ENCODE data around the gene VKORC1.
"Not testable (repeated sequence)": the region's sequence is repeated elsewhere in the genome, so short reads cannot be mapped to it uniquely, and the experiment has no call there.

VKORC1 gene

GRCh38 chr16:31107465-31107867 lies 12.9 kb upstream of the VKORC1 start:
- DNase-seq (ENCODE audit: low read depth, low spot score) = no peak

GRCh38 chr16:31106509-31107464 lies 12.2 kb upstream of the VKORC1 start:
- no peak for DNase-seq (ENCODE audit: low read depth, low spot score)

- DNase-seq (ENCODE audit: low read depth, low spot score) = no peak
Measured at GRCh38 chr16:31105677-31106213, 11.1 kb upstream of the VKORC1 start.

GRCh38 chr16:31100876-31101641 lies 6.5 kb upstream of the VKORC1 start:
- not testable (repeated sequence) for DNase-seq (ENCODE audit: low read depth, low spot score)

GRCh38 chr16:31099860-31100638 lies 5.5 kb upstream of the VKORC1 start:
- peak; percentile 60 for DNase-seq (ENCODE audit: low read depth, low spot score)

- no peak for DNase-seq (ENCODE audit: low read depth, low spot score)
Measured at GRCh38 chr16:31094088-31094423, 541 bp downstream of the VKORC1 start.

GRCh38 chr16:31093132-31093703 lies 1.4 kb downstream of the VKORC1 start:
- no peak for DNase-seq (ENCODE audit: low read depth, low spot score)

- DNase-seq (ENCODE audit: low read depth, low spot score) = no peak
Measured at GRCh38 chr16:31092330-31092729, 2.3 kb downstream of the VKORC1 start.

GRCh38 chr16:31090540-31090939 lies 4.1 kb downstream of the VKORC1 start:
- no peak for DNase-seq (ENCODE audit: low read depth, low spot score)

GRCh38 chr16:31089199-31089598 lies 5.4 kb downstream of the VKORC1 start:
- DNase-seq (ENCODE audit: low read depth, low spot score) = no peak

- DNase-seq (ENCODE audit: low read depth, low spot score) = no peak
Measured at GRCh38 chr16:31088459-31089183, 6.0 kb downstream of the VKORC1 start, which contains the start of gene PRSS53. Gene PRSS53, minus strand, starts transcription at chr16:31088943. Its CDS starts 134 bp downstream, at chr16:31088809.

GRCh38 chr16:31087971-31088370 lies 6.6 kb downstream of the VKORC1 start:
- DNase-seq (ENCODE audit: low read depth, low spot score) = no peak

- no peak for DNase-seq (ENCODE audit: low read depth, low spot score)
Measured at GRCh38 chr16:31087481-31087880, 7.1 kb downstream of the VKORC1 start.

- no peak for DNase-seq (ENCODE audit: low read depth, low spot score)
Measured at GRCh38 chr16:31086629-31086906, 8.0 kb downstream of the VKORC1 start.

GRCh38 chr16:31085873-31086628 lies 8.5 kb downstream of the VKORC1 start:
- DNase-seq (ENCODE audit: low read depth, low spot score) = no peak

- DNase-seq (ENCODE audit: low read depth, low spot score) = no peak
Measured at GRCh38 chr16:31085411-31085810, 9.2 kb downstream of the VKORC1 start.

- DNase-seq (ENCODE audit: low read depth, low spot score) = no peak
Measured at GRCh38 chr16:31084584-31085302, 9.9 kb downstream of the VKORC1 start.

- DNase-seq (ENCODE audit: low read depth, low spot score) = no peak
Measured at GRCh38 chr16:31083981-31084380, 10.6 kb downstream of the VKORC1 start.

GRCh38 chr16:31083556-31083955 lies 11.0 kb downstream of the VKORC1 start:
- no peak for DNase-seq (ENCODE audit: low read depth, low spot score)

Data from brain pericyte (primary cell).